Ovary (tissue), 3 donors: Measurements from ENCODE around the gene MYL5.

Source experiments
- EP300 ChIP-seq: sonication (generic); formaldehyde crosslinking; IDR thresholded peaks from one replicate; pipeline ENCODE4 v1.6.1; 2017; ENCODE audit warnings: antibody characterized with exemption
- POLR2A ChIP-seq: fragments of 450-650 bp; IDR thresholded peaks from one replicate; pipeline ENCODE4 v1.6.1; 2017; ENCODE audit warnings: antibody characterized with exemption, mild to moderate bottlenecking, moderate library complexity
- TF ChIP-seq, protein P1 (sequence below), 3 donors: fragments of 450-650 bp in 2 of 3; fragments of 200-600 bp in 1 of 3; IDR thresholded peaks; one replicate each; pipeline versions ENCODE4 v1.5.1 to v1.8.0; 2016 to 2022; ENCODE audit warnings: antibody characterized with exemption in 3 of 3, mild to moderate bottlenecking in 1 of 3
- donor health status: DM: no; HTN: no; CAD: no.

DNA sequence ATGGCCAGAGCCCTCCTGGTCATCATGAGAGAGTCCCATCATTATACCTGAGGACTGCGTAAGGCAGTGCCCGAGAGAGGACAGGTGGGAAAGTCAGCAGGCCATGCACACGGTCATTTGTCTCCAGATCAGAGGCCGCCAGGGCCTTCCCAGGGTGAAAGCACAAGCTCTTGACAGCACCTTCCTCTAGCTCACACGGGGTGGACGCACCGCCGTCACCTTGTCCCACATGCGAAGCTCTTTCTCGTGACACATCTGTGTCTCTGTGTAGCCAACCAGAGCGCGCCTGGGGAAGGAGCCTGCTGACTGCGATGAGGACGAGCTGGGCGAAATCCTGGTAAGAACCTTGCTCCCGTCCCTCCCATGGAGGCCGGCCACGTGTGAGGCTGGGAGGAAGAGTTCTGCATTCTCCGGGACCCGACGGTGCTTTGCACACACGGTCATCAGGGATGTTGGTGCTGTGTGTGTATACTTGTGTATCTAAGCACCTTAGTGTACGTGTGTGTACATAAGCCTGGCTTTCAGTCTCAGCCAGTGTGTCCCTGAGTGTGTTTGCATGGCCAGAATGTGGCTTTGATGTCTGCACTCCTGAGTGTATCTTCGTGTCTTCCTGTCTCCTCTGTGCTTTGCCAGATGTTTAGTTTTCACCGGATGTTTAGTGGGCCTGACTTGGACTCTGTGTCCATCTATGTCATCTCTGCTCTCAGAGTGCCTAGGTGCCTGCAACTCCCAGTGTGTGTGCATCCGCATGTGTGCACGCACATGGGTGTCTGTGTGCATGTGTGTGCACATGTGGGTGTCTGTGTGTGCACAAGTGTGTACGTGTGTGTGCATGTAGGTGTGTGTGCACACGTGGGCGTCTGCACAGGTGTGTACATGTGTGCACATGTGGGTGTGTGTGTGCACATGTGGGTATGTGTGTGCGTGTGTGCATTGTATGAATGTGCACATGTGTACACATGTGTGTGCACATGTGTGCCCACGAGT, 15.4 kb upstream of the MYL5 start:
- TF ChIP-seq, protein P1, sequence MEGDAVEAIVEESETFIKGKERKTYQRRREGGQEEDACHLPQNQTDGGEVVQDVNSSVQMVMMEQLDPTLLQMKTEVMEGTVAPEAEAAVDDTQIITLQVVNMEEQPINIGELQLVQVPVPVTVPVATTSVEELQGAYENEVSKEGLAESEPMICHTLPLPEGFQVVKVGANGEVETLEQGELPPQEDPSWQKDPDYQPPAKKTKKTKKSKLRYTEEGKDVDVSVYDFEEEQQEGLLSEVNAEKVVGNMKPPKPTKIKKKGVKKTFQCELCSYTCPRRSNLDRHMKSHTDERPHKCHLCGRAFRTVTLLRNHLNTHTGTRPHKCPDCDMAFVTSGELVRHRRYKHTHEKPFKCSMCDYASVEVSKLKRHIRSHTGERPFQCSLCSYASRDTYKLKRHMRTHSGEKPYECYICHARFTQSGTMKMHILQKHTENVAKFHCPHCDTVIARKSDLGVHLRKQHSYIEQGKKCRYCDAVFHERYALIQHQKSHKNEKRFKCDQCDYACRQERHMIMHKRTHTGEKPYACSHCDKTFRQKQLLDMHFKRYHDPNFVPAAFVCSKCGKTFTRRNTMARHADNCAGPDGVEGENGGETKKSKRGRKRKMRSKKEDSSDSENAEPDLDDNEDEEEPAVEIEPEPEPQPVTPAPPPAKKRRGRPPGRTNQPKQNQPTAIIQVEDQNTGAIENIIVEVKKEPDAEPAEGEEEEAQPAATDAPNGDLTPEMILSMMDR (IDR thresholded peaks at IDR 0.05), result no peak
- TF ChIP-seq POLR2A, result no peak
- no peak for TF ChIP-seq EP300
